Transverse colon (tissue), 4 donors: ENCODE results near the gene ASTL. TPM values are rescaled to one million over a fixed set of nuclear protein-coding genes. Genes with fewer than 3 reads are reported as not detected.
"Not testable (repeated sequence)": the region's sequence is repeated elsewhere in the genome, so short reads cannot be mapped to it uniquely, and the experiment has no call there.

Source experiments
- DNase-seq: peaks from one replicate; pipeline ENCODE4 v3.0.0-alpha.2; 2019
- H3K27ac ChIP-seq, 4 donors: fragments of 200-600 bp; sonication (generic); 2 replicates each; pipeline ENCODE4 v1.5.1; 2016 to 2018; ENCODE audit warnings: inconsistent platforms in 4 of 4
- H3K27me3 ChIP-seq: fragments of 200-600 bp; sonication (generic); 2 replicates; pipeline ENCODE4 v1.5.1; 2017; ENCODE audit warnings: inconsistent platforms
- H3K36me3 ChIP-seq, 4 donors: fragments of 200-600 bp; sonication (generic); 2 replicates each; pipeline ENCODE4 v1.5.1; 2017 to 2019; ENCODE audit warnings: inconsistent platforms in 4 of 4
- H3K4me1 ChIP-seq, 4 donors: fragments of 200-600 bp; sonication (generic); 2 replicates each; pipeline ENCODE4 v1.5.1; 2017 to 2020; ENCODE audit warnings: inconsistent platforms in 4 of 4
- H3K4me3 ChIP-seq, 4 donors: fragments of 200-600 bp; sonication (generic); 1 replicate in 1 of 4; 2 replicates in 3 of 4; pipeline versions ENCODE4 v1.5.1 to v1.6.1; 2017 to 2019; ENCODE audit warnings: inconsistent platforms in 4 of 4
- H3K9me3 ChIP-seq, 2 donors: fragments of 200-600 bp; sonication (generic); 2 replicates each; pipeline ENCODE4 v1.5.1; 2017 to 2019; ENCODE audit warnings: inconsistent platforms in 2 of 2
- EP300 ChIP-seq: sonication (generic); formaldehyde crosslinking; IDR thresholded peaks from one replicate; pipeline ENCODE4 v1.6.1; 2017; ENCODE audit warnings: antibody characterized with exemption, low read depth
- POLR2A ChIP-seq: fragments of 450-650 bp; IDR thresholded peaks from one replicate; pipeline ENCODE4 v1.6.1; 2016; ENCODE audit warnings: antibody characterized with exemption, mild to moderate bottlenecking, moderate library complexity
- POLR2AphosphoS5 ChIP-seq, 3 donors: sonication (generic); formaldehyde crosslinking; IDR thresholded peaks; one replicate each; pipeline ENCODE4 v1.6.1; 2016; ENCODE audit warnings: antibody characterized with exemption in 3 of 3
- WGBS, 2 donors: methylation state at CpG; one replicate each; pipeline ENCODE4 v1.1.5; 2018; ENCODE audit warnings: low coverage in 1 of 2; 5-methylcytosine and 5-hydroxymethylcytosine counted together
- in situ Hi-C, 4 donors: fragments of 200-750 bp; cut with MboI; loops; one replicate each; pipeline versions ENCODE4 v1.15.0 to v1.15.1; 2017; ENCODE audit warnings: low sequenced_read_pairs in 3 of 4, low pct_ligation_motif_present in 1 of 4, low pct_unique_long_range_greater_than_20kb in 1 of 4
- intact Hi-C: fragments of 100-400 bp; cut with DNase I; formaldehyde crosslinking; loops from one replicate; pipeline ENCODE4 v1.15.1; 2023; ENCODE audit warnings: low total_unique reads
- total RNA-seq, 4 donors: library from RNA; depleted of rRNA; stranded (reverse); fragments of >200 nt; gene quantifications; one replicate each; pipeline ENCODE4 v1.1.0, GENCODE V29; 2016
- TF ChIP-seq, protein P1 (sequence below), 5 experiments: fragments of 200-600 bp in 3 of 5; fragments of 450-650 bp in 2 of 5; sonication (generic) in 3 of 5; IDR thresholded peaks; 1 replicate in 2 of 5; 2 replicates in 3 of 5; pipeline ENCODE4 v1.5.1; 2016 to 2017; ENCODE audit warnings: antibody characterized with exemption in 5 of 5, inconsistent platforms in 3 of 5, mild to moderate bottlenecking in 2 of 5, moderate library complexity in 1 of 5

The ASTL gene
- total RNA-seq, 4 donors from 2014 or later, result 0.95 TPM; not detected in 3

DNA sequence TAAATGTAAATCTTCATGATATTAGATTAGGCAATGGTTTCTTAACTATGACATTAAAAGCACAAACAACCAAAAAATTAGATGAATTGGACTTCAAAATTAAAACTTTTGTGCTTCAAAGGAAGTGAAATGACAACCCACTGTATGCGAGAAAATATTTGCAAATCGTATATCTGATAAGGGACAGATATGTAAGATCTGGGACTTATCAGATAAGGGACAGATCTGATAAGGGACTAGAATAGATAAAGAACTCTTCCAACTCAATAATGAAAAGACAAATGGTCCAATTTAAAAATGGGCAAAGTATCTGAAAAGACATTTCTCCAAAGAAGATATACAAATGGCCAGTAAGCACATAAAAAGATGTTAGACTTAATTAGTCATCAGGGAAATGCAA, 51.2 kb downstream of the ASTL start:
- H3K4me1 ChIP-seq, result peaks cover 6 to 19% (median 8%) of the 10 kb centered on the region in 4 donors
- H3K27ac ChIP-seq, result no peak overlapping the region
- TF ChIP-seq POLR2A, result no peak
- TF ChIP-seq POLR2AphosphoS5 (IDR thresholded peaks at IDR 0.05), result no peak
- TF ChIP-seq EP300, result no peak
- TF ChIP-seq, protein P1, sequence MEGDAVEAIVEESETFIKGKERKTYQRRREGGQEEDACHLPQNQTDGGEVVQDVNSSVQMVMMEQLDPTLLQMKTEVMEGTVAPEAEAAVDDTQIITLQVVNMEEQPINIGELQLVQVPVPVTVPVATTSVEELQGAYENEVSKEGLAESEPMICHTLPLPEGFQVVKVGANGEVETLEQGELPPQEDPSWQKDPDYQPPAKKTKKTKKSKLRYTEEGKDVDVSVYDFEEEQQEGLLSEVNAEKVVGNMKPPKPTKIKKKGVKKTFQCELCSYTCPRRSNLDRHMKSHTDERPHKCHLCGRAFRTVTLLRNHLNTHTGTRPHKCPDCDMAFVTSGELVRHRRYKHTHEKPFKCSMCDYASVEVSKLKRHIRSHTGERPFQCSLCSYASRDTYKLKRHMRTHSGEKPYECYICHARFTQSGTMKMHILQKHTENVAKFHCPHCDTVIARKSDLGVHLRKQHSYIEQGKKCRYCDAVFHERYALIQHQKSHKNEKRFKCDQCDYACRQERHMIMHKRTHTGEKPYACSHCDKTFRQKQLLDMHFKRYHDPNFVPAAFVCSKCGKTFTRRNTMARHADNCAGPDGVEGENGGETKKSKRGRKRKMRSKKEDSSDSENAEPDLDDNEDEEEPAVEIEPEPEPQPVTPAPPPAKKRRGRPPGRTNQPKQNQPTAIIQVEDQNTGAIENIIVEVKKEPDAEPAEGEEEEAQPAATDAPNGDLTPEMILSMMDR (IDR thresholded peaks at IDR 0.05), result no peak
- intact Hi-C loops (no loop called here), in situ Hi-C loops (no loop called here)
- whole genome bisulfite sequencing, 2 donors, result 44 to 47% methylated on average over 2 of the region's 2 CpGs
- no peaks in the 10 kb centered on the region for H3K27me3 ChIP-seq
- no peaks in the 10 kb centered on the region for H3K36me3 ChIP-seq
- H3K9me3 ChIP-seq, result no peaks in the 10 kb centered on the region
- H3K4me3 ChIP-seq, result no peak overlapping the region
- DNase-seq, result no peak

DNA sequence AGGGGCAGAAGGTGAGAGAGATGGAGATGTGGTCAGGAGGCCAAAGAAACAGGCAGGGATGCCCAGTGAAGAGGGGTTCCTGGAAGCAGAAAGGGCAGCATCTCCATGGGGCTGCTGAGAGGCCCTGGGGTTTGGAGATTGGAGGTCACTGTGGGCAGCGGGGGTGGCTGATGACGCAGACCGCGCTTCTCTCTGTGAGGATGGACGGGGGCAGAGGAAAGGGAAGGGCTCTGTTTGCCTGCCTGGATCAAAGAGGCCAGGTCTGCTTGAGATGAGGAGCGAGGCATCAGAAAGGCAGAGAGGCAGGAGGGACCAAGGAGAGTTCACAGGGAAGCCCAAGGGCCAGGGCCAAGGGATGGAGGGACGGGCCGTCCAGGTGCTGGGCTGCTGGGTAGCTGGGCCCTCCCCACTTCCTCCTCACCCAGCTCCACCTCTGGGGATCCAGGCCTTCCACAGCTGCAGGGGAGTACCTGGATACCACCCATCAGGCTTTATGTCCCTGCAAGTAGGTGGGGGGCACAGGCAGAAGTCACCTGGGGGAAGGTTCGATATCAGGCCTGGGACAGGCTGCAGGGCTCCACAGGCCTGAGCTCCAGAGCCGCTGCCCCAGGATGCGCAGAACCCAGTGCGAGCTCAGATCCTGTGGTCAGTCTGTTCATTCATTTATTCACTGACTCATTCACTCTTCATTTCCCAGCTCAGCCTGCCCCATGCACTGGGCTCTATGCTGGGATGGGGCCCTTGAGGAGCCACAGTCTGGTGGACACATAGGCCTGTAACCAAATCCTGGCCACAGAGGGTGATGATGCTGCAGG, 52.6 kb downstream of the ASTL start:
- Histone ChIP-seq H3K4me1 (peaks cover 0 to 6% (median 0%) of the 10 kb centered on the region in 4 donors), H3K36me3 (no peaks in the 10 kb centered on the region), H3K27me3 (no peaks in the 10 kb centered on the region), H3K27ac (no peak overlapping the region), H3K9me3 (no peaks in the 10 kb centered on the region), H3K4me3 (no peak overlapping the region)
- intact Hi-C loops (no loop called here), in situ Hi-C loops (no loop called here)
- no peak for DNase-seq
- TF ChIP-seq POLR2AphosphoS5 (IDR thresholded peaks at IDR 0.05) (no peak), POLR2A (no peak), EP300 (no peak)
- TF ChIP-seq, protein P1 (IDR thresholded peaks at IDR 0.05), result no peak
- 90 to 100% methylated on average over 4 to 11 of the region's 12 CpGs for WGBS, 2 donors

GRCh38 chr2:96084858-96085518, 53.3 kb downstream of the ASTL start:
- H3K27ac ChIP-seq, DNase-seq, H3K4me3 ChIP-seq, H3K9me3 ChIP-seq, intact Hi-C loops, H3K36me3 ChIP-seq, H3K27me3 ChIP-seq, H3K4me1 ChIP-seq, in situ Hi-C loops: not testable (repeated sequence)
- WGBS, 2 donors, result 63 to 80% methylated on average over 2 to 5 of the region's 7 CpGs

GRCh38 chr2:96083989-96084857, 54.1 kb downstream of the ASTL start:
- Histone ChIP-seq H3K27me3 (peaks cover 5% of the 10 kb centered on the region), H3K4me3 (no peak overlapping the region), H3K27ac (no peak overlapping the region), H3K4me1 (no peaks in the 10 kb centered on the region), H3K9me3 (no peaks in the 10 kb centered on the region), H3K36me3 (no peaks in the 10 kb centered on the region)
- TF ChIP-seq POLR2AphosphoS5 (IDR thresholded peaks at IDR 0.05), result no peak
- TF ChIP-seq, protein P1 (IDR thresholded peaks at IDR 0.05), result no peak
- no peak for TF ChIP-seq POLR2A
- no peak for TF ChIP-seq EP300
- in situ Hi-C loops (no loop called here), intact Hi-C loops (no loop called here)
- no peak for DNase-seq
- WGBS, 2 donors, result 84 to 100% methylated on average over 1 to 20 of the region's 22 CpGs
